TTC549 (cell line): ENCODE measurements around the gene CTTNBP2.

Experiments
- FAIRE-seq: peaks from 2 replicates; lab custom pipeline; 2012; peaks lifted over from hg19 to GRCh38; lab: Jason Lieb, UNC

CTTNBP2 gene

GRCh38 chr7:117871778-117872538, 1.3 kb downstream of the CTTNBP2 start:
- no peak for FAIRE-seq

DNA sequence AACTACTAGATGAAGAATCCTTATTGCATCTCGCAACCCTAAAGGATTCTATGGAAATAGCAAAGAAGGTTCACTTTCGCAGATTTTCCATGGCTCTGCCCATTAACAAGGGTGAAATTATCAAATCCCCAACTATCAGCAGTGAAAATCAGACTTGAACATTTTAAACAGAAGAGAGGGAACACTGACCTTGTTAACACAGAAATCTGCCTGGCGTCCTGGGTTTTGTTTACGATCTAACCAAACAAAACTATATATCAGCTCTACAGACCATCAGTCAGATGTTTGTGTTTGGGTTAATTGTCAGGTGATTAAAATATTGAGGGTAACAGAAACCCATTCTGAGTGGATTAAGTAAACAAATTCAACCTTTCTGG, 1.9 kb downstream of the CTTNBP2 start:
- FAIRE-seq, result no peak

DNA sequence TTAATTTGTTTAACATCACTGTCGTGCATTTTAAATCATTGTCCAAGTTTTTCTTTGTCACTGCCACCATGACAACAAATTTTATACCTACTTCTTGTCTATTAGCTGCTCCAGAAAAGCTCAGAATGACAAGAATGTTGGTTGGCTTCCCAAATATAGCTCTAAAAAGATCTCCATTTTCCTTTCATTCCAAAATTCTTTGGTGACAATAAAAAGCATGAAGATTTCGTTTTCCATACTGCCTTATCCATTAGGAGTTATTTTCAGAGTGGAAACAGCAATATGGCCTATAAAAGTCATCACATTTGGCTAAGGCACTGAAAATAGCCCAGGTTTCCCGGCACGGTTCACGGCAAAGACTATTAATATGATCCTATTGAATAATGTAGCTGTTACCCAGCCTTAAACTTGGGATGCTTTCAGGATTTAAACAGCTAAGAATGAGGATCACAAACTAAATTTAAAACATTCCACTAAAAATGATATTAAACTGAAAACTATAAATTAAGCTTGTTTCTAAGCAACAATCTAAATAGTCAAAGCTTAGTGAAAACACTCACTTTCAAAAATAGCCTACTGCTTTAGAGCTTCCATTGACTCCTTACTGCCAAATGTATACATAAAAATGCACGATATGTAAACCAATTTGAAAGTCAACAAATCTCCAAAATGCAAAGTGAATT, 2.7 kb downstream of the CTTNBP2 start:
- no peak for FAIRE-seq

DNA sequence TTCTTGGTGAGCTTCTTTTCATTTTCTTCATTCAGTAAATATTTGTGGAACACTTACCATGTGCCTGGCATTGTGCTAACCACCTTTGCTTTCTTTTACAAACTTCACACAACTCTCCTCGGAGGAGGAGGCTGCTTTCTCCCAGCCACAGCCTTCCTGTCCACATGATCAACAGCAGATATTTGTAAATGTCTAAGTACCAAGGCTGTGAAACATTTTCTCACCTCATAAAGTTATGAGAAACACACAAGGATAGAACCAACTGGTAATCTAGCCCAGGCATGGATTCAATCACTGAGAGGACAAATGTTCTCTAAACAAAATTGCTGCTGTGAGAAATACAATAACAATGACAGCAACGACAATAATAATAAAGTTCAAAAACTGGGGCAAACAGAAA, 3.9 kb downstream of the CTTNBP2 start:
- no peak for FAIRE-seq

- FAIRE-seq, result no peak
These were observed 9.6 kb downstream of the CTTNBP2 start for GRCh38 chr7:117863618-117864017.

DNA sequence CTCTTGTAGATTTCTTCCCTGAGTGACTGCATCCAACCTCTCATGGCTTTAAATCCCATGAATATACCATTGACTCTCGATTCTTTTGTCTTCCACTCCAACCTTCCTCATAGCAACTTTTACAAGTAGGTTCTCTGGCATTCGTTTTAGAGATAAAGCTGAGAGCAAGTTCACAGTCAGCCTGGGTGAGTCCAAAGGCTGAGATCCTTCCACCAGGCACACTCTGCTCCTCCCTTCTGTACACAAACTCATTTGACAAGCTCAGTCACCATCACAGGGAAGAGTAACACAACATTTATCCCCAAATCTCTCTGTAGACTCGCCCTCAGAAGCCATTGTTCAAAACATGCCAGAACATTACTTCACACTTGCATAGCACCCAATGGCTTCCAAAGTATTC, 10.9 kb downstream of the CTTNBP2 start:
- FAIRE-seq, result no peak

- no peak for FAIRE-seq
These were observed 13.9 kb downstream of the CTTNBP2 start for GRCh38 chr7:117859246-117859812.

DNA sequence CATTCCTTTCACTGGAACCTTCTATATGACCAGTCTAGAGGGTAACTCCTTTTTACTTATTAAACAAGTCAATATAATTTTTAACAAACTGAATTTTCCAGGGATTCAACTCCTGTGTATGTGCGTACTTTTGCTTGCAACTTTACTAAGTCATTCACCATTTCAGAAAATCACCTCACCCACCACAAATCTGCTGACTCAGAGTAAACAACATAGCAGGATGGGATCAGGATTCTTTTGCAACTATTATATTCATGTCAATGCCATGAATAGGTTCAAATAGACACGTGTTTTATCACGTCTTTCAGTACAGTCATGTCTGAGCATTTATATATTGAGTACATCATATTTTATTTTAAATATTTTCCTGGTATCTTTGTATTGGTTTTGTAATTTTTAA, 14.5 kb downstream of the CTTNBP2 start:
- no peak for FAIRE-seq

DNA sequence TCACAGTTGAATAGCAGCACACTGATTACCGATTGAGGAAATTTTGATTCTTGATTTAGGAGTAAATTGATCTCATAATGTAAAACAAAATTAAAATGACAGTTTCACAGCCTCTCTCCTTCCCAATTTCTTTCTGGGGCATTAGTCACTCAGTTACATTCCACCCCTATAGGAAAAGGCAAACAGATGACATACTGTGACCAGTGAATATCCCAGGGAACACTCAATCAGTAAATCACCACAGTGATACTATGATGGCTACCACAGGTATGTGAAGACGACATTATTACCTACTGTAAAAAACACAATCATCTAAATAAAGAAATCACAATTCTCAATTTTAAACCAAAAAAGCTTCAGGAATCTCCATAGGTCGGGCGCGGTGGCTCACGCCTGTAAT, 15.5 kb downstream of the CTTNBP2 start:
- no peak for FAIRE-seq

- no peak for FAIRE-seq
These were observed 17.0 kb downstream of the CTTNBP2 start for GRCh38 chr7:117856196-117856595.

DNA sequence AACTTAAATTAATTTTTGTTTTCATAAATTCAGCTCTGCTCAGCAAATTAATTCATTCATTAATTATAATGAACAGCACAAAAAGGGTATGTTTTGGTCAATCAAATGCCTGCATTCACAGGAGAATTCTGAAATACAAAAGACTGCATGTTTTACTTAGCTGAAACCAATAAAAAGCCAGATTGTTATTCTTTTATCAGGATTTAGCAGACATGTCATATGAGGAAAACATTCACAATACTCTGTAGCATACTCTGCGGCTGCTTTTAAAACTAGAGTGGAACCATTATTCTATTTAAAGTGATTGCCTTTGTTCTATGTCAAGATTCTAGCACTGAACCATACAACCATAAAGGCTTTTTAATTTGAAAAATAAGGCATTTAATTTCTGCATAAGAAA, 19.1 kb downstream of the CTTNBP2 start:
- FAIRE-seq, result no peak

DNA sequence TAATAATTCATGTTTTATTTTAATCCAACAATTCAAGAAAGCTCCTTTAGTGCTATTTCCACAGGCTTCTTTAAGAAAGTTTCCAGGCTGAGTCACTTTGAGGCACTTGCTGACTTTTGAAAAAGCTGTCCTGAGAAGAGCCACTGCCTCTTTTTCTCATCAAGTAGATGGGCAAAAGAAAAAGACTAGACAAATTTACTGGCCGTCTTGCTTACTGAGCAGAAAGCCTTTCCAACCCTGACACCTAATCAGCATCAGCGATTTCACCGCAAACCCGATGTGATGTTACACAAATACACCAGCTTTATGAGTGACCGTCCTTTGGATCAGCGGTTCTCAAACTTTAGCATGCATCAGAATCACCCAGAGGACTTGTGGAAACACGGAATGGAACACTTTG, 24.3 kb downstream of the CTTNBP2 start:
- no peak for FAIRE-seq

GRCh38 chr7:117844678-117845077, 28.6 kb downstream of the CTTNBP2 start:
- FAIRE-seq, result no peak

- FAIRE-seq, result no peak
These were observed 31.6 kb downstream of the CTTNBP2 start for GRCh38 chr7:117841611-117842010.

DNA sequence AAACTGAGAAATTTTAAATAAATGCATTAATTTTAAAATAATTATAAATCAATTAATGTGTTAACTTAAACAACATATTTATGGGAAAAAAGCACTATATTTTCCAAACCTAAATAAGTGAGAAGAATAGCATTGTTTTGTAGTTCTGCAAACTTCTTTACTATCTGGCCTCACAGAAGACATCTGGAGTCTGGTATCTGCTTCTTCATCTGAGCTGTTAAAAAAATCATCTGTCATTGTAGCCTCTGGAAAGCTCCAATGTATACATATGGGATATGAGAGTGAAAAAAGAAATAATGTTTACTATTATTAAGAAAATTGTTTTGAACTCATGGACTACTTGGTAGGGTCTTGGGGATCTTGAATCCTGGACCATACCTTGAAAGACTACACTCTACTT, 32.2 kb downstream of the CTTNBP2 start:
- FAIRE-seq, result no peak

GRCh38 chr7:117839507-117839906, 33.7 kb downstream of the CTTNBP2 start:
- FAIRE-seq, result no peak

GRCh38 chr7:117837841-117838240, 35.4 kb downstream of the CTTNBP2 start:
- FAIRE-seq, result no peak

DNA sequence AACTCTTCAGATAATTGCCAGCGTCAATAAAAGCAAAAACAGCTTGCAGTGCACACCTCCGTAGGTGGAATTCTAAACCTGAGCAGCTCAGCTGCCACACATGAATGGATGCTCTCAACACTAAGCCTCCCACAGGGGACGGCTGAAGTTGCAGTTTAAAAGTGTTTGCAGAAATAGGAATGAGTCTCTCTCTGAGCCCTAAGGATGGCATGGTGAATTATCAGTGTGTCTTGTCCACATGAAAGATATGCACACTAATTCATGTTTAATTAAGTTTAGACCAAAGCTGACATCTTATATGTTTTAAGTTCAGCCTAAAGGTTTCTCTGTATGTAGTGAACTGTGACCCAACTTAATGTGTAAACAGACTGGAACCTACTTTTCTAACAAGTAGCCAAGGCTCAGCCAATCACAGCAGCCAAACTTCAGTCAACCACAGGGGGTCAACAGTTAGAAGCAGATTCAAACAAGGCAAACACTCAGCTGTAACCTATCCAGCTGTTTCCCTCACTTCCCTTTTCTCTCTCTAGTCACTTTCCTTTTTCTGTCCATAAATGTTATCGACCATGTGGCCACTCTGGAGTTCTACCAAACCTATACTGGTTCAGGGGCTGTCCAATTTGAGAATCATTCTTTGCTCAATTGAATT, 38.1 kb downstream of the CTTNBP2 start:
- FAIRE-seq, result no peak

DNA sequence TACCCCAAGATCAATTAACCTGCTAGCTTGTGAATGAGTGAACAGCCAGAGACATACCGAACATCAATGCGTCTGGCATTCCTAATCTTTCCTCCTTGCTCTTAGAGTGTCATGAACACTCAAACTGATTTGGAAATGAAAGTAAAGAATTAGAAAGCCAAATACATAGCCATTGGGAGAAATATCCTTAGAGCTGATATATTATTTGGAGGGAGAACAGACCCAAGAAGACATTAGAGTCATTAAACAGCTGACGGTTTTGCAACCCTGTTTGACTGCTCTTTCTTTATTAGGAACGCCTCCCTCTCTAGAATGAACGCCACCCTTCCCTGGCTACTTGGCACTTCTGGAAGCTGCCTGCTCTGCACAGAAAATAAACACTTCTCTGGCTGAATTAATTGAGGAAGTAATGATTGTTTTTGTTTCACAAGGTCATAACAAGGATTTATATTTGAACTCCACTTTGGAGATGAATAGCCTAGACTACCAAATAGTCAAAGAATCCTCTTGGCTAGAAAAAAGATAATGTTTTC, 42.8 kb downstream of the CTTNBP2 start:
- FAIRE-seq, result no peak

- FAIRE-seq, result no peak
These were observed 43.7 kb downstream of the CTTNBP2 start for GRCh38 chr7:117829450-117830117.

DNA sequence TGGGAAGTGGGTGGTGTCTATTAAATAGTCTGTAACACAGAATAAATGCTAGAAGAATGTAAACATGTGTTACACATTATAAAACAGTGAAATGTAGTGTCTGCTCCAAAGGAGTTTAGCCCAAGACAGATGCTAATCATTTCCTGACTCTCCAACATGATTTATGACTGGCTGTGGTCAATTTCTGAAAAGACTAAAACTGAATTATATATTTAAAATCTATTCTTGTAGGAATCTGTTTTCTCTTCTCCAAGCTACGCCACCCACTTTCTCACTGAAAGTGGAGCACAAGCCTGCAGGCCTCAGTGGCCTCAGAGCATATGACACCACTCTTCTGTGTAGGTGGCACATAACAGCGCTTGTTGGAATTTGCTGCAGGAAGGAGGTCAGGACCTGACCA, 44.4 kb downstream of the CTTNBP2 start:
- FAIRE-seq, result no peak

DNA sequence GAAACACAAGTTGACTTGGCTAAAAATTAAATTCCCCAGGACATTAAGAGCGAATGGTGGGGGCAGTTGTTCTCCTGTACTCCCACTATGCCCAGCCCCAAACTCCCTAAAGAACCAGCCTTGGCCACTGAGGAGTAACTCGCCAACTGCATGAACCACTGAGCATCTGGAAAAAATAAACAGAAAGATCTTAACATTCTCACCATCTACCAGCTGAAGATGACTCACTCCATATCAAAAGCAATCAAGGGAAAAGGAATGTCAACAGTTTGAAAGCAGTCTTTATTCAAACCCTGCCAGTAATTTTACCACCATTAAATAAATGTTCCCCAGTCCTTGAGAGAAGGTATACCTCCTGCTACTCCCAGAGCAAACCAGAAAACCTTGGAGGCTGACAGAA, 45.4 kb downstream of the CTTNBP2 start:
- no peak for FAIRE-seq
